BE2C (cell line): ENCODE data around the gene IFIT3.
"Not testable (repeated sequence)": the region's sequence is repeated elsewhere in the genome, so short reads cannot be mapped to it uniquely, and the experiment has no call there.

ENCODE experiments used
- DNase-seq: peaks from one replicate; pipeline ENCODE4 v3.0.0-alpha.2; 2020
- H3K27me3 ChIP-seq: fragments of 250-450 bp; sonication (Bioruptor Pico); 2 replicates; pipeline ENCODE4 v1.5.1; 2020; ENCODE audit warnings: mild to moderate bottlenecking
- H3K36me3 ChIP-seq: fragments of 250-450 bp; sonication (Bioruptor Pico); 2 replicates; pipeline ENCODE4 v1.5.1; 2020; ENCODE audit warnings: mild to moderate bottlenecking
- H3K4me1 ChIP-seq: fragments of 250-450 bp; sonication (Bioruptor Pico); 2 replicates; pipeline ENCODE4 v1.5.1; 2020
- H3K4me3 ChIP-seq: 2 replicates; pipeline ENCODE4 v1.5.1; 2011; ENCODE audit warnings: low read depth, low read length
- H3K9me3 ChIP-seq: fragments of 250-450 bp; sonication (Bioruptor Pico); 2 replicates; pipeline ENCODE4 v1.5.1; 2020
- TF ChIP-seq, protein P1 (sequence below): IDR thresholded peaks from 2 replicates; pipeline ENCODE4 v1.5.1; 2012; ENCODE audit warnings: mild to moderate bottlenecking, low read depth, low read length

The IFIT3 gene

DNA sequence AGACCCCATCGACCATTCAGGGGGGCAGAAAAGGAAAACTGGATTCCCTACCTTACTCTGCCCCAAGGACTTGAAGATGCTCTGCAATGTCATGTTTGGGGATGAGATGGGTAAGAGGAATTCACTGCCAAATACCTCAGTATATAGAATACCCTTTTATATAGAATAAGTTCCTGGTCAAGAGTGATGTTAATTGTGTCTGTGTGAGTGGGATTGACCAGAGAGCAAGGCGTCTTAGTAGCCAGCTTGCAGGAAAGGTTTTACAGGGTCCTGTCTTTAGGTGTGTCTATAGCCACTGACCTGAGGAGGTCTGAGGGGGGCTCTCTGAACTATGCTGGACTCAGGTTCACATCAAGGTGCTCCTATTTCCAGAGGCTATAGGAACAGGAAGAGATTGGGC is 1.4 kb downstream of the IFIT3 start:
- DNase-seq = no peak
- Histone ChIP-seq H3K4me1 (no peaks in the 10 kb centered on the region), H3K36me3 (no peaks in the 10 kb centered on the region), H3K4me3 (no peak overlapping the region), H3K9me3 (no peaks in the 10 kb centered on the region), H3K27me3 (no peaks in the 10 kb centered on the region)
- TF ChIP-seq, protein P1, sequence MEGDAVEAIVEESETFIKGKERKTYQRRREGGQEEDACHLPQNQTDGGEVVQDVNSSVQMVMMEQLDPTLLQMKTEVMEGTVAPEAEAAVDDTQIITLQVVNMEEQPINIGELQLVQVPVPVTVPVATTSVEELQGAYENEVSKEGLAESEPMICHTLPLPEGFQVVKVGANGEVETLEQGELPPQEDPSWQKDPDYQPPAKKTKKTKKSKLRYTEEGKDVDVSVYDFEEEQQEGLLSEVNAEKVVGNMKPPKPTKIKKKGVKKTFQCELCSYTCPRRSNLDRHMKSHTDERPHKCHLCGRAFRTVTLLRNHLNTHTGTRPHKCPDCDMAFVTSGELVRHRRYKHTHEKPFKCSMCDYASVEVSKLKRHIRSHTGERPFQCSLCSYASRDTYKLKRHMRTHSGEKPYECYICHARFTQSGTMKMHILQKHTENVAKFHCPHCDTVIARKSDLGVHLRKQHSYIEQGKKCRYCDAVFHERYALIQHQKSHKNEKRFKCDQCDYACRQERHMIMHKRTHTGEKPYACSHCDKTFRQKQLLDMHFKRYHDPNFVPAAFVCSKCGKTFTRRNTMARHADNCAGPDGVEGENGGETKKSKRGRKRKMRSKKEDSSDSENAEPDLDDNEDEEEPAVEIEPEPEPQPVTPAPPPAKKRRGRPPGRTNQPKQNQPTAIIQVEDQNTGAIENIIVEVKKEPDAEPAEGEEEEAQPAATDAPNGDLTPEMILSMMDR = no peak

DNA sequence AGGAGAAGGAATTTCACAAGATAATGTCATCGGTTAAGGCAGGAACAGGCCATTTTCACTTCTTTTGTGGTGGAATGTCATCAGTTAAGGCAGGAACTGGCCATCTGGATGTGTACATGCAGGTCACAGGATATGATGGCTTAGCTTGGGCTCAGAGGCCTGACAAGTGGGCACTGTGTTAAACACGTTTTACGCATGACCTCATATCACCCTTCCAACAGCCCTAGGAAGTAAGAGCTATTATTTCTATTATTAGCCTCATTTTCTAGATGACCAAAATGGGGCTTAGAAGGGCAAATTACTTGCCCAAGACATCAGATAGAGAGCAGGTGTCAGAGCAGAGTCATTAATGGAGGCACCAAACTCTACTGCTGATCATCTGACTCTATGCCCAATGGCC is 2.2 kb downstream of the IFIT3 start:
- H3K36me3 ChIP-seq, H3K27me3 ChIP-seq, H3K4me3 ChIP-seq, DNase-seq, H3K4me1 ChIP-seq, H3K9me3 ChIP-seq: not testable (repeated sequence)

DNA sequence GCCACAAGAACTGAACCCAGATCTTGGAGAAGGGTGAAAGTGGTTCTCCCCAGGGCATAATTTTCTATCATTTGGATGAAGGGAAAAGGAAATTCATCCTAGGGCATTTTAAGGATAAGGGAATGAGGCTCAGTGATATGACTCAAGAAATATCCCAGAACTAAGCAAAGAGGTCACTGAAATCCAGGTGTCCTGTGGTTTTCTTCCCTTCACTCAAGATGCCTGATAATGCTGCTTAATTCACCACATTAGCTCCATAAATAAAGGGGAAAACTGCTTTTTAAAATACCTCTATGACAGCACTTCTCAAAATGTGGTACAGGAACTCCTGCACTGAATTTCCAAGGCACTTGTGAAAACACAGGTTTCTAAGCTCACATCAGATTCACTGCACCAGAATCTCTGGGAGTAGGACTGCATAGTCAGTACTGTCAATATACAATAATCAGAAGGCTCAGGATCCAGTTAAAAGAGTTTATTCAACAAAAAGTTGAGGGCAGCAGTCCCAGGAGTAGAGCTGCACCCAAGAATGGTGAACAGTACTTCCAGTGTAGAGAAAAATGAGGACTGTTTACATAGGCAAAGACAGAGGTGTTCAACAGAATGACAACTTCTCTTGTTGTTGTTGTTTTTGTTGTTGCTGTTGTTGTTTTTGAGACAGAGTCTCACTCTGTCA is 2.9 kb downstream of the IFIT3 start:
- no peak for DNase-seq
- TF ChIP-seq, protein P1 = no peak

DNA sequence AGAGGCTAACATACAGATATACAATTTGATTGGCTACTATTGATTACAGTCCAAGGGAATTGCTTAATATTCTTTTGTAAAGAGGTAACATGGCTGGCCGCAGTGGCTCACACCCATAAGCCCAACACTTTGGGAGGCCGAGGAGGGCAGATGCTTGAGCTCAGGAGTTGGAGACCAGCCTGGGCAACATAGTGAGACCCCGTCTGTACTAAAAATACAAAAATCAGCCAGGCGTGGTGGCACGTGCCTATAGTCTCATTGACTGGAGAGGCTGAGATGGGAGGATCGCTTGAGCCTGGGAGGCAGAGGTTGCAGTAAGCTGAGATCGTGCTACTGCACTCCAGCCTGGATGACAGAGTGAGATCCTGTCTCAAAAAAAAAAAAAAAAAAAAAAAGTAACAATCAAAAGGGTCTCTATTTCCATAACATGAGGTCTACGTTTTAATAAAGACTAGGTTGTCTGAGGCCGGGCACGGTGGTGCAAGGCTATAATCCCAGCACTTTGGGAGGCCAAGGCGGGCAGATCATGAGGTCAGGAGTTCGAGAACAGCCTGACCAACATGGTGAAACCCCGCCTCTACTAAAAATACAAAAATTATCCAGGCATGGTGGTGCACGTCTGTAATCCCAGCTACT is 3.8 kb downstream of the IFIT3 start:
- H3K4me1 ChIP-seq, H3K4me3 ChIP-seq, H3K27me3 ChIP-seq, H3K9me3 ChIP-seq, H3K36me3 ChIP-seq, DNase-seq: not testable (repeated sequence)

More for the DNA sequence above, 2.9 kb downstream of the IFIT3 start:
- H3K4me3 ChIP-seq = no peak overlapping the region
- H3K4me1 ChIP-seq = no peaks in the 10 kb centered on the region
- no peaks in the 10 kb centered on the region for H3K36me3 ChIP-seq
- H3K9me3 ChIP-seq = no peaks in the 10 kb centered on the region
- no peaks in the 10 kb centered on the region for H3K27me3 ChIP-seq

DNA sequence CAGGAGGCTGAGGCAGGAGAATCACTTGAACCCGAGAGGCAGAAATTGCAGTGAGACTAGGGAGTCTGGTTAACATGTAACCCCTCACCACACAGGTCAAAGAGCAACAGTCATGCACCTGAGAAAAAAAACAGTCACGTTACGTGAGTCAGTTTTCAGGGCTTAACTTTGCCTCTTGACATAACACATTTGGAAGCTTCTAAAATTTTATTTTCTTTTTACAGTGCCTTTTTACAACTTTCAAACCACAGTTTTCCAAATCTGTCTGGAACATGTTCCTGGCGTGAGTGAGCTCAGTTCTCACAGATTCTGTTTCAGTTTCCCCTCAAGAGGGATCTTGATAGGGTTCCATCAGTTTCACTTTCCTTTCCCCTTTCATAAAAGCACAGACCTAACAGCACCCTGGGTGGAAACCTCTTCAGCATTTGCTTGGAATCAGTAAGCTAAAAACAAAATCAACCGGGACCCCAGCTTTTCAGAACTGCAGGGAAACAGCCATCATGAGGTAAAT is 4.4 kb downstream of the IFIT3 start:
- Histone ChIP-seq H3K27me3 (no peaks in the 10 kb centered on the region), H3K4me3 (no peak overlapping the region), H3K9me3 (no peaks in the 10 kb centered on the region), H3K4me1 (no peaks in the 10 kb centered on the region), H3K36me3 (no peaks in the 10 kb centered on the region)
- TF ChIP-seq, protein P1 = no peak
- DNase-seq = no peak

DNA sequence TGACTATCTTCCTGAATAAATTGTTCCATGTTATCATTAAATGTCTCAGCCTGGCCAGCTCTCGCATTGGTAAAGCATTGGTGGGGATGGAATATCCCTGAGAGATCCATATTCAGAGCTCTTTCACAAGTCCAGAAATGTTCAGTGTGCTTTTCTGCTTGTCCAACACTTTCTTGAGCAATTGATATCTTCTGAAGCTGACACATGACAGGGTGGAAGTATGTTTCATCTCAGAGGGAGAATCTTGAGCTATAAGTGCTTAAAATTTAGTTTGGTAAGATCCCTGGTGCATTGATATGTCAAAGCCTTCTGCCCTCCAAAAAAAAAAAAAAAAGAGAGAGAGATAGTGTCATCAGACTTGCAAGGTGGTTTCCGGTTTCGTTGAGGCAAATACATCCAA is 7.4 kb downstream of the IFIT3 start:
- no peak for DNase-seq
- no peaks in the 10 kb centered on the region for H3K27me3 ChIP-seq
- no peak overlapping the region for H3K4me3 ChIP-seq
- peaks cover 4% of the 10 kb centered on the region; the same call in 1 of the 2 replicates for H3K36me3 ChIP-seq
- TF ChIP-seq, protein P1 = no peak
- H3K9me3 ChIP-seq = no peaks in the 10 kb centered on the region
- H3K4me1 ChIP-seq = no peaks in the 10 kb centered on the region

DNA sequence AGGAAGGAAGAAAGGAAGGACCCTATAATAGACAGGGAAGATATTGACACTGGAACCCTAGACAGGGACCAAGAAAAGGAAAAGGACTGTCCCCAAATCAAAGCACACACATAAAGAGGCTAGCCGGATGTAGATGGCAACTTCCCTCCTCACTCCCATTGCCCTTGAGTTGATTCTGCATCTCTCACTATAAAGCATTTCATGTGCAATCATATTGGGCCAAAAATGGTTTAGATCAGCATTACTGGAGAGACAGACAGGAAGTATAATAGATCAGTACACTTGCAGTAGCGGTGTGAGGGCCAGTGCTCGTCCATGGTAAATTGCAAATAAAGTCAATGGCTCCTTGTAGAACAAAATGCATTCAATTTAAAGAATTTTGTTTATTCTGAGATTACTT is 8.4 kb downstream of the IFIT3 start:
- Histone ChIP-seq H3K4me1 (no peaks in the 10 kb centered on the region), H3K27me3 (no peaks in the 10 kb centered on the region), H3K36me3 (peaks cover 4% of the 10 kb centered on the region; the same call in 1 of the 2 replicates), H3K9me3 (no peaks in the 10 kb centered on the region), H3K4me3 (no peak overlapping the region)
- DNase-seq = no peak
- TF ChIP-seq, protein P1 = no peak
